GM21619 (cell line): Measurements from ENCODE around the gene PEA15.

Source experiments
- ATAC-seq: cut with Tn5 transposase; IDR thresholded peaks from one replicate; pipeline ENCODE4 v1.9.1; 2021; ENCODE audit not compliant: unreplicated experiment

The PEA15 gene

DNA sequence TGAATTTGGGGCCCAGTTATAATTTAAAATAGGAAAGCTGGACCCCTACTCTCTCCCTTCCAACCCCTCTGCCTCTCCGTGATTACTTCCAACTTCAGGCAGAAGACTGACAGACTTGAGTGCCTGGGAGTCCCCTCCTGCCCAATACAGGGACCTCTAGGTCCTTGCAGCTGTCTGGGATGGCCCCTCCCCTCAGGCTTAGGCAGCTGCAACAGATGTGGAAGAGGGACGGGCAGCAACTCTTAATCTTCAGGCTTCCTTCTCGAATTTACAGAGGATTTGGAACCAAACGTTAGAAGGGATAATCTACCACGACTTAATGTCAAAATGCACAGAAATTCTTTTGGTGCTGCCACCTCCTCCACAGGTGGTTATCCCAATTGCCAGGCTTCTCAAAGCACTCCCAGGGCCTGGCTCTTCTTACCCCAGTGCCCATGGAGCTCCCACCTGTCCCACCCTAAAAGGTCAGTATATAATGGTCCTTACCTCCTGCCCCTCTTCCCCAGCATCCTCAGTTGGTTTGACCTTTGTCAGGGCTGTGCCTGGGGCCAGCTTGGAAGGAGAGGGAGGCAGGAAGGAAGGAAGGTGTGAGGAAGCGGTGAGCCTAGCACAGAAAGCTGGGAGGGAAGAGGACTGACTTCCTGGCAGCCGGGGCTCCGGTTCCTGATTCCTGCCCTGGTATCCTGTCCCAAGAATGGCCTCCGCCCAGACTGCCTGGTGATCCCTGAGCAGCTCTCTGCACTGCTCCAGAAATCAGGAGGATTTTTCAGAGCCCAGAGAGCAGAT lies 2.8 kb downstream of the PEA15 start:
- ATAC-seq, result no peak

GRCh38 chr1:160208557-160209320 lies 3.6 kb downstream of the PEA15 start:
- ATAC-seq, result no peak

- ATAC-seq, result no peak
These were observed 4.3 kb downstream of the PEA15 start for GRCh38 chr1:160209321-160210046.

- ATAC-seq, result no peak
These were observed 5.4 kb downstream of the PEA15 start for GRCh38 chr1:160210561-160210960.

DNA sequence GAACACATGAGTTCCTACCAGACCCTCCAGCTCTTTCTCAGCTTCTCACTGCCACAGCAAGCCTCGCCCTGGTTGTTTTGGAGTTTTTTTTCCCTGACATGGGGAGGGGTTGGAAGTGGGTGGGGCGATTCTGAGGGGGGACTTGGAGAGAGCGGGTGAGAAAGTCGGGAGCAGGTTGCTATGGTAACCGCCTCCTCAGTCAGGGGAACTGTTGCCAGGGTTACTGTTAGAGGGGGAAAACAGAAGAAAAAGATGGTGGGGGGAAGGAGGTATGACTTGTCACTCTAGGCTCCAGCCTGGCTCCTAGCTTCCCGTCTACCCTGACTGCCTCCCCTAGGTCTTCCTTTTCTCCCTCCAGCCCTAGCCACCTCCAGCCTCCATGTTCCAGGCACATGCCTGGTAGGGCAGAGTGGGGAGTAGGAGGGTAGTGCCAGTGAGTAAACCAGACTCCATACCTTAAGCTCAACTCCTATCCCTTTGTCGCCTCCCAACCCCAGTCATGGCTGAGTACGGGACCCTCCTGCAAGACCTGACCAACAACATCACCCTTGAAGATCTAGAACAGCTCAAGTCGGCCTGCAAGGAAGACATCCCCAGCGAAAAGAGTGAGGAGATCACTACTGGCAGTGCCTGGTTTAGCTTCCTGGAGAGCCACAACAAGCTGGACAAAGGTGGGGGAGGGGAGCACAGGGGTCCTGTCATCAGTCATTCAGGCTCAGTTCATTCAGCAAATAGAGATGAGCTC lies 6.0 kb downstream of the PEA15 start:
- ATAC-seq, result no peak

GRCh38 chr1:160214481-160215140 lies 9.4 kb downstream of the PEA15 start:
- no peak for ATAC-seq

DNA sequence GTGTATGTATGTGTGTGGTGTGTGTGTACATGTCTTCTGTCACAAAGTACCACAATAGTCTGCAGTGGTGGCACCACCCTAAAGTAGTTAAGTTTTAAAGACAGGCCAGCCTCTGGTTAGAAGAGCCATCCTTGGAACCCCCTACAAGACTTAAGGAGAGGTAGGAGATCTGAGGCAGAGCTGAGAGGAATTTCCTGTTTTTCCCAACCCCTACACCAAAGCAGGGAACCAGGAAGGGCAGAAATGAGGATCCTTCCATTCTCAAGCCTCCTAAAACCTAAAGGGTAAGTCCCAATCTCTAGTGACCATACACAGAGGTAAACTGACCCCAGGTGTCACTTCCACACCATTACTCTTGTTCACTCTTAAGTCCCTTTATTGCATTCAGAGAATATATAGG lies 11.1 kb downstream of the PEA15 start:
- no peak for ATAC-seq

DNA sequence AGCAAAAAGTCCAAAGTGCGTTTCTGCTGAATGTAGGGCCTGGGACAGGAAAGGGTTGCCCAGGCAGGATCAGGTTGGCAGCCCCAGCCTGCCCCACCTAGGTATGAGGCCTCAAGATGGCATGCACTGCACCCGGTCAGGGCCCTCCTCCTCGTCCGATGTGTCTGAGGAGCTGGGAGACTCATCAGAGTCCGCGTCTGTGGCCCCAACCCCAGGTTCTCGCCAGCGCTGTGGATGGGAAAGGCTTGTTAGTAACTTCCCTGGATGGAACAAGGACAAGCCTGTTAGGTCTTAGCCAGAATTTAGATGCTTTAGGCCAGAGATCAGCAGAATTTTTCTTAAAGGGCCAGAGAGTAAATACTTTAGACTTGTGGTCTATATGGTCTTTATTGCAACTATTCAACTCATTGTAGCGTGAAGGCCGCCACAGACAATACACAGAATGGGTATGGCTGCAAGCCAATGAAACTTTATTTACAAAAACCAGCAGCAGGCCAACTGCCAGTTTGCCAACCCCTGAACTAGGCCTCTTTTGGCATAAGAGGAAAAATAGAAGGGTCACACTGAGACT lies 12.4 kb downstream of the PEA15 start:
- no peak for ATAC-seq

- no peak for ATAC-seq
These were observed 14.1 kb downstream of the PEA15 start for GRCh38 chr1:160219062-160219929.

- no peak for ATAC-seq
These were observed 15.1 kb downstream of the PEA15 start for GRCh38 chr1:160220301-160220700.

DNA sequence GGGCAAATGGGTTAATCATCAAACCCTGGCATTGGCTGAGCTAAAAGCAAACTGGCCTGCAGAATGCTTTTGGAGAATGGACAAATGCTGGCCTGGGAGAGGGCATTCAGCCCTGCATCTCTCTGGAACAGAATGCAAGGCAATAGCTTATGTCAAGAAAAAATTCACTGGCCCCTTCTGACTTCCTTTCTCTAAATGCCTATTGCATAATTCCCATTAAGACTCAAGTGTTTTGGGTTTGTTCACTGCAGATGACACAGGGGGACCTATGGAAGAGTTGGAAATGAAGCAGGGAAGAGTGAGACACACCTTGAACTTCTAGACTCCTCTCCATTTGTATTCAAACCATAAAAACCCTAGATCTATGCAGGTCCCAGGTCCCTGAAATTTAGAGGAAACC lies 15.9 kb downstream of the PEA15 start:
- ATAC-seq, result no peak

- ATAC-seq, result no peak
These were observed 17.4 kb downstream of the PEA15 start for GRCh38 chr1:160222546-160222945.

DNA sequence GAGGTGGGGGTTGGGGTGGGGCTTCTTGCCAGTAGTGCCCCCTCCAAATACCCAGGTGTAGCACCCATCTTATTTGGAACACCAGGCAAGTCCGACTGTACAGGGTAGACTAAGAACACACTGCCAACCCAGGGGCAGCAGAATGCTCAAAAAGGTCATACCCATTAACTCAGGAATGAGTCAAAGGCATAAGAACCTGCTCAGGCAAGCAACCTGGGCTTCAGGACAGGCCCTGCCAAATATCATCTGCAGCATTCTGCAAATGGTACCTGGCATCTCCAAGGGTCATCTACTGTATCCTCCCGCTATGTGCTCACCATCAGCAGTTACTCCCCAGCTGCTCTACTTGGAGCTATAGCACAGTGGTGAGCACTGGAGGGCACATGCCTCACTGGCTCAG lies 19.4 kb downstream of the PEA15 start:
- ATAC-seq, result no peak

GRCh38 chr1:160225345-160225744 lies 20.2 kb downstream of the PEA15 start:
- no peak for ATAC-seq

- no peak for ATAC-seq
These were observed 21.4 kb downstream of the PEA15 start for GRCh38 chr1:160226623-160227022.

GRCh38 chr1:160227034-160227433 lies 21.9 kb downstream of the PEA15 start:
- ATAC-seq, result no peak

- ATAC-seq, result no peak
These were observed 22.4 kb downstream of the PEA15 start for GRCh38 chr1:160227561-160227960.

- no peak for ATAC-seq
These were observed 23.2 kb downstream of the PEA15 start for GRCh38 chr1:160228431-160228830.

DNA sequence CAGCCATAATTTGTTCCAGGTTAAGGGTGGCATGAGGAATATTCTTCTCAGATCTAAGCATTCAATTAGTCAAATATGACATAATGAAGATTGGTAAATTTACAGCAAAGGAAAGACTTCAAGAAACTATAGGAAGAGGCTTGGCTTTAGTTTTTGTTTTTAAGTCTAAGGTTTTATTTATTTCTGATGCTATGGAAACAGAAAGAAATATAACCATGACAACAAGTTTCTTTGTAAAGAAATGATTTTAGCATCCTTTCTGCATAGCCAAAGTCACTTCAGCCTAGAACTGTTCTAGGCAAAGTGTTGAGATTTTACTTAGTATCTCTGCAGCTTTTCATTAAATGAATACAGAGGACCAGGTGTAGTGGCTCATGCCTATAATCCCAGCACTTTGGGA lies 27.7 kb downstream of the PEA15 start:
- no peak for ATAC-seq
